ENCODE data around the gene CSF2. TPM values are rescaled to one million over a fixed set of nuclear protein-coding genes. Genes with fewer than 3 reads are reported as not detected.

The CSF2 gene
- total and polyA plus RNA-seq, 2 of the 4 experiments (the other 2 are of a cell fraction), result 0.31 TPM; not detected in 1

DNA sequence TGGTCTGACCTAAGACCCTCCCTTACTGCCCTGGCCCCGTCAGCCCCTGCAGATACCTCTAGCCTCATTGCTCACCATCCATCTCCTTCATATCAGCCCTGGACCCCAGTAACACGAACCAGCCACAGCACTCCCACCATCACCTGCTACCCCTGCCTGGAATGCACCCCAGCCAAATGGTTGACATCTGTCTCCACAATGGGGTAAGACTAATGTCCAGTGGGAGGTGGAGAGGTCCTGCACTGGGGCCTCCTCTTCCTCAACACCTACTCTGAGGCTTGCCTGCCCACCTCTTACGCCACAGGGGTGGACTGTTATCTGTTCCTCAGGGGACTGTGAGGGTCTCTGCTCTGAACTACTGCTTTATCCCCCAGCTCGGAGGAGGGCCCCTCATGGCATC lies 12.1 kb downstream of the CSF2 start:
- Histone ChIP-seq H3K9ac (ENCODE audit: low read depth, low read length) (no peak overlapping the region), H3K4me3 (ENCODE audit: insufficient read depth, low read depth, low read length) (no peak overlapping the region), H3K4me2 (ENCODE audit: low read depth, low read length) (no peak overlapping the region), H3K23ac (ENCODE audit: low read depth, low read length) (peak overlapping the region; percentile 54; the same call in 1 of the 2 replicates), H3K56ac (ENCODE audit: extremely low read depth, insufficient read depth, low read length) (no peak overlapping the region), H2AFZ (replicated peaks; ENCODE audit: low read length, poor library complexity) (peak overlapping the region; percentile 35), H3K4me1 (ENCODE audit: control insufficient read depth, insufficient read depth, low read length) (peaks cover 25% of the 10 kb centered on the region), H4K5ac (ENCODE audit: low read depth, low read length) (peak overlapping the region; percentile 81; the same call in 1 of the 2 replicates), H4K20me1 (ENCODE audit: insufficient read depth, low read length) (no peaks in the 10 kb centered on the region), H3K79me1 (ENCODE audit: low read depth in 1 of 2, low read length in 2 of 2) (no peaks in the 10 kb centered on the region), H2BK20ac (ENCODE audit: low read depth, low read length) (peak overlapping the region; percentile 44), H2AK9ac (replicated peaks; ENCODE audit: low read depth, low read length, poor library complexity) (peak overlapping the region; percentile 73), H2BK15ac (ENCODE audit: low read depth, low read length) (peak overlapping the region; percentile 80; the same call in 1 of the 3 replicates), H4K91ac (ENCODE audit: insufficient read depth, low read depth, low read length) (peak overlapping the region; percentile 80), H2AK5ac (ENCODE audit: low read depth, low read length) (peak overlapping the region; percentile 90), H2BK5ac (ENCODE audit: low read depth, low read length, poor library complexity, severe bottlenecking) (peak overlapping the region; percentile 26), H3K14ac (replicated peaks; ENCODE audit: low read depth, low read length) (peak overlapping the region; percentile 72), H2BK120ac (ENCODE audit: low read depth, low read length) (peak overlapping the region; percentile 65), H3K36me3 (ENCODE audit: control insufficient read depth, insufficient read depth, low read length) (no peaks in the 10 kb centered on the region), H3K18ac (ENCODE audit: low read depth, low read length) (peak overlapping the region; percentile 61), H4K8ac (ENCODE audit: low read depth in 2 of 2, low read length in 2 of 2) (peak overlapping the region; percentile 41 to 78; a peak in 3 of 4 replicates), H3K9me3 (ENCODE audit: control insufficient read depth, insufficient read depth, low read length) (no peaks in the 10 kb centered on the region), H3K4ac (ENCODE audit: low read depth, low read length) (peak overlapping the region; percentile 69), H3K27me3 (ENCODE audit: control insufficient read depth, insufficient read depth, low read length) (no peaks in the 10 kb centered on the region), H3K9me1 (ENCODE audit: insufficient read depth, low read length) (peaks cover 21% of the 10 kb centered on the region), H3K27ac (ENCODE audit: insufficient read depth, low read length) (no peak overlapping the region)
- DNase-seq, result no peak
- ATAC-seq (ENCODE audit: low read depth), result no peak
- ChIA-PET POLR2A (ENCODE audit: unreplicated experiment) (interaction anchor here (0.5 kb wide), 1 partner anchor 153 kb away, joined by 4 read pairs; no protein-coding TSS in a partner anchor), CTCF (interaction anchor here (0.6 kb wide), 1 partner anchor 894 kb away, joined by 3 read pairs; no protein-coding TSS in a partner anchor)
- 60% methylated on average over 1 of the region's 4 CpGs; no CpG with 5 or more reads in 1 of the 2 experiments for WGBS, 2 experiments (ENCODE audit: extremely low coverage in 2 of 2, insufficient read length in 1 of 2)
- in situ Hi-C loops (cut with MboI; ENCODE audit: low sequenced_read_pairs) (loop anchor here (25.0 kb wide), 1 partner anchor 402 kb away; the partner anchor contains the start of gene IRF1), intact Hi-C loops (cut with micrococcal nuclease) (no loop called here), dilution Hi-C loops (cut with HindIII; ENCODE audit: low sequenced_read_pairs, unreplicated experiment) (no loop called here)
- TF ChIP-seq MXI1 (IDR thresholded peaks at IDR 0.05; ENCODE audit: borderline replicate concordance, low read depth, low read length) (no peak), FOS (IDR thresholded peaks at IDR 0.05; ENCODE audit: low read depth, low read length) (no peak), USF2 (IDR thresholded peaks at IDR 0.05; ENCODE audit: low read depth, low read length) (no peak), CEBPB (IDR thresholded peaks at IDR 0.05; ENCODE audit: low read depth, low read length) (no peak), MAZ (IDR thresholded peaks at IDR 0.05; ENCODE audit: borderline replicate concordance, low read depth, low read length) (no peak), CTCF (conservative IDR thresholded peaks at IDR 0.05; ENCODE audit: low read depth, low read length) (no peak), CHD1 (IDR thresholded peaks at IDR 0.05; ENCODE audit: low read depth, low read length) (no peak)
- no TSS peak for BruUV-seq (replicated peaks)
